Sigmoid colon (tissue), 4 donors: ENCODE data around the gene GPRC5D.

Experiments
- POLR2A ChIP-seq, 2 donors: fragments of 450-650 bp; IDR thresholded peaks; one replicate each; pipeline ENCODE4 v1.6.1; 2016; ENCODE audit warnings: antibody characterized with exemption in 2 of 2, mild to moderate bottlenecking in 2 of 2, moderate library complexity in 2 of 2
- POLR2AphosphoS5 ChIP-seq, 4 donors: sonication (generic); formaldehyde crosslinking; IDR thresholded peaks; one replicate each; pipeline ENCODE4 v1.6.1; 2017; ENCODE audit warnings: antibody characterized with exemption in 4 of 4
- TF ChIP-seq, protein P1 (sequence below), 4 experiments: fragments of 450-650 bp in 3 of 4; fragments of 200-600 bp in 1 of 4; IDR thresholded peaks; one replicate each; pipeline ENCODE4 v1.5.1; 2016 to 2019; ENCODE audit warnings: antibody characterized with exemption in 4 of 4, mild to moderate bottlenecking in 3 of 4, moderate library complexity in 2 of 4

DNA sequence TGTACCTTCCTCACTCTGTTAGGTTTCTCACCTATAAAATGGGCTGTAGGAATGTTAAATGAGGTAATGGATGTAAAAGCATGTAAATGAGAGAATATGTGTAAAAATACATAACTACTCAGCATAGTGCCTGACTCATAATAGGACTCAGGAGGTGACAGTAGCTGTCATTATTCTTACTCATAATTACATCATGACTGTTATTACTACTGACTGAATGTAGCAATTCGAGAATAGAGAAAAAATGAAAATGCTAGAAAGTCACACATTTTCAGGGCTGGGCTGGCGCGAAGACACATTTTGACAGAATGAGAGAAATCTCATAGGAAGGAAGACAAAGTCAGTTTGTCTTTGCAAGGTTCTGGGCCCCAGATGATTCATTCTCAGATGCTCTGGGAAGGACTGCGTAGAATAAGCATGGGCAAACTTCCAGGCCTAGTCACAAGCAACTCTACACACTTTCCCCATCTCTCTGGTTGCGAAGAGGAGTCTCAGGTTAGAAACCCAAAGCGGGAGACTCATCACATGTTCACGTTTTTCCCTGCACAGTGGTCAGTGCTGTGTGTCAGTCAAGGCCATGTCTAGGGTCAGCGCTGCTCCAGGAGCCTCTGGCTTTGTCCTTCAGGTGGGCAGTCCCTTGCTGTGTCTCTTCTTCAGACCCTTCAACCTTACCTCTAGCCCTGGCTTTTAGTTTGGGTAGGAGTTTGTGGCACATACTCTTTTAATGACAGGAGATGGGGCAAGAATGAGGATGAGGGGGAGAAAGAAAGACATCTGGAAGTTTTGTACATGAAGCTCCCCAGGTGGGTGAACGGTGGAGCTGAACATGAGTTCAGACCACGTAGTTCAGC, 52.2 kb downstream of the GPRC5D start:
- peak in 2 of 4 donors; percentile 17 to 29 for TF ChIP-seq POLR2AphosphoS5 (IDR thresholded peaks at IDR 0.05)
- TF ChIP-seq, protein P1, sequence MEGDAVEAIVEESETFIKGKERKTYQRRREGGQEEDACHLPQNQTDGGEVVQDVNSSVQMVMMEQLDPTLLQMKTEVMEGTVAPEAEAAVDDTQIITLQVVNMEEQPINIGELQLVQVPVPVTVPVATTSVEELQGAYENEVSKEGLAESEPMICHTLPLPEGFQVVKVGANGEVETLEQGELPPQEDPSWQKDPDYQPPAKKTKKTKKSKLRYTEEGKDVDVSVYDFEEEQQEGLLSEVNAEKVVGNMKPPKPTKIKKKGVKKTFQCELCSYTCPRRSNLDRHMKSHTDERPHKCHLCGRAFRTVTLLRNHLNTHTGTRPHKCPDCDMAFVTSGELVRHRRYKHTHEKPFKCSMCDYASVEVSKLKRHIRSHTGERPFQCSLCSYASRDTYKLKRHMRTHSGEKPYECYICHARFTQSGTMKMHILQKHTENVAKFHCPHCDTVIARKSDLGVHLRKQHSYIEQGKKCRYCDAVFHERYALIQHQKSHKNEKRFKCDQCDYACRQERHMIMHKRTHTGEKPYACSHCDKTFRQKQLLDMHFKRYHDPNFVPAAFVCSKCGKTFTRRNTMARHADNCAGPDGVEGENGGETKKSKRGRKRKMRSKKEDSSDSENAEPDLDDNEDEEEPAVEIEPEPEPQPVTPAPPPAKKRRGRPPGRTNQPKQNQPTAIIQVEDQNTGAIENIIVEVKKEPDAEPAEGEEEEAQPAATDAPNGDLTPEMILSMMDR (IDR thresholded peaks at IDR 0.05), result no peak
- no peak for TF ChIP-seq POLR2A (IDR thresholded peaks at IDR 0.05)
